NCI-H524 (cell line): ENCODE data around the gene CGB5.

Experiments
- DNase-seq, 2 experiments: peaks; one replicate each; lab custom pipeline; 2025; lab: John Stamatoyannopoulos, UW

CGB5 gene

DNA sequence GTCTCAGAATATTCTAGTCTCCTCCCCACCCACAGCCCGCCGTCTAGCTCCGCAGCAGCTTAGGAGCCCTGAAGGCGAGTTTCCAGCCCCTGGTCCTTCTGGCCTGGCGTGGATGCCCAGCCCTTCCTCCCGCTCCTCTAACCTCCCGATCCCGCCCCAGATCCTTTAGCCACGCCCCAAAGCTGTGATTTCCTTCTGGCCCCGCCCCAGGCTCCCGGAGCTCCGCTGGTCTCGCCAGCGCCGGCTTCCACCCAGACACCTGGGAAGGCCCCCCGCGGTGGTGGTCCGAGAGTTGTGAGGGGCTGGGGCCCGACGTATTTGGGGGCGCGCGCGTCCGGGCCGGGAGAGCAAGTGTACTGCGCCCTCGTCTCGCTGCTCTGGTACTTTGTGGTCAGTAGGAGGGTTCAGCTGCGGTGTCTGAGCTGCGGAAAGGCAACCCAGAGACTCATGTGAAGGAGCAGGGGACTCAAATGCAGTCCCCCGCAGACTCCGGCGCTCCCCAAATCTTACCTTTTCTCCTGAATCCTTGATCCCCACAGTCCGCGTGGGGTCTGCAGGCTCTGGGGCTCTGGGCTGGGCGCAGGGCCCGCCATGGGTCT is 14.1 kb downstream of the CGB5 start, which contains the start of gene CGB7:
Gene CGB7, minus strand, starts transcription at position 114 of the 599 bp plus-strand sequence. CDS start 2,374 bp downstream, outside the sequence.
- DNase-seq, result peak; percentile 36 to 68

DNA sequence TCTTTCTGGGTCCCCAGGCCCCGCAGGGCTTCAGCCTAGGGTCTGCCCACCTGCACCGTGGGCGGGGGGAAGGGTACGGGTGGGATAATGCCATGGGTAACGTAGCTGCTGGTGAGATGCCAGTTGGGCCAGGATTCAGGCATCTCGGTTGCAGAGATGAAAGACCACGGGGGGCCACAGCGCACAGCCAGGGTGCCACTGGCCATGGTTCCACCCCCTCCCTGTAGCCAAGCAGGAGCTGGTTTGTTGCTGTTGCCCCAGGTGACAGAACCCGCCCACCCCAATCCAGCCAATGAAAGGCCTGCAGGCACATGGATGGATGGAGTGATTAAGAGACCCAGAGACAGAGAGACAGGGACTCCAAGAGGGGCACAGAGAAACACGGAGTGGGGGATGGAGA is 14.9 kb downstream of the CGB5 start:
- peak in 1 of 2 experiments; percentile 46 for DNase-seq

DNA sequence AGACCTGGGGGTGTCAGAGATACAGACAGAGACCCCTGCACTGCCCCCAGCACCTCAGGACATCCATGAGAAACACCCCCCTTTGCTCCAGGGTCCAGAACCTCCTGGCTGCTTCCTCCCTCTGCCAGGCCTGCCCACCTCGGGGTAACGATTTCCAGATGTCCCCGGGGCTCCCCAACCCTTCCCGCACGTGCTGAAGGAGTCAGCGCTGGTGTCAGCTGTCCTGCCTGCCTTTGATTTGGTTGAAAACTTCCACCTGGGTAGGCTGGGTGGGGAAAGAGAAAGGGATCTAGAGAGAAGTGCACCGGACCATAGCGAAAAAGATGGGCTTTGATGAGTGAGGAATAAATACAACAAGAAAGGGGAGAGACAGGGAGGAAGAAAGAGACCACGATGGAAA is 15.4 kb downstream of the CGB5 start:
- DNase-seq, result no peak

GRCh38 chr19:49061000-49061399 is 17.4 kb downstream of the CGB5 start:
- DNase-seq, result no peak

GRCh38 chr19:49061445-49061844 is 17.8 kb downstream of the CGB5 start:
- DNase-seq, result no peak

- no peak for DNase-seq
Observed at GRCh38 chr19:49064029-49064629, 20.5 kb downstream of the CGB5 start.

GRCh38 chr19:49064768-49065611 is 21.3 kb downstream of the CGB5 start, which contains the start of gene NTF4:
Gene NTF4, minus strand, starts transcription at chr19:49064818. Its CDS starts 2,821 bp downstream, at chr19:49061997.
- peak in 1 of 2 experiments; percentile 30 for DNase-seq

DNA sequence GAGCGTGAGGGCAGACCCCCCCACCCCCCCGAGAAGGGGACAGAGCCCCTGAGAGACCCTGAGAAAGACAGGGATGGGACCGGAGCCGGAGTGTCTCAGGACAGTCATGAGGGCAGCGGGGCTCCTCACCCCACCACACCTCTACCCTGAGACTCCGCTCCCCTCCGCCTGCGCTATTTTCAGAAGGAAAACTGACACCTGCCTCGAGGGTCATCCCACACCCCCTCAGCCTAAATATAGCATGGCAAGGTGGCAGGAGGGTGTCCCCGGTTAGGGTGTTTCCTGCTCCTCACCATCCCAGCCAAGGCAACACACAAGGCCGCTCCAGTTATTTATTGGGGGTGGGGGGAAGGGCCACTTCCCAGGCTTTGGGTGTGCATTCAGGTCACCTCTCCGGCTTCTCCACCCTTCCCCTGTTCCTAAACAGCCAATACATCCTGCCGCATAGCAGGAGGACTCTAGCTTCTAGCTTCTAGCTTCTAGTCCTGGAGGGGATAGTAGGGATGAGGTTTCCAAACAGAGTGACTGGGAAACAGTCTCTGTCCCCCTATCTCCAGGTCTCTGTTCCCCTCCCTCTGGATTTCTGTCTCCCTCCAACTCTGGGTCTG is 22.4 kb downstream of the CGB5 start:
- no peak for DNase-seq

DNA sequence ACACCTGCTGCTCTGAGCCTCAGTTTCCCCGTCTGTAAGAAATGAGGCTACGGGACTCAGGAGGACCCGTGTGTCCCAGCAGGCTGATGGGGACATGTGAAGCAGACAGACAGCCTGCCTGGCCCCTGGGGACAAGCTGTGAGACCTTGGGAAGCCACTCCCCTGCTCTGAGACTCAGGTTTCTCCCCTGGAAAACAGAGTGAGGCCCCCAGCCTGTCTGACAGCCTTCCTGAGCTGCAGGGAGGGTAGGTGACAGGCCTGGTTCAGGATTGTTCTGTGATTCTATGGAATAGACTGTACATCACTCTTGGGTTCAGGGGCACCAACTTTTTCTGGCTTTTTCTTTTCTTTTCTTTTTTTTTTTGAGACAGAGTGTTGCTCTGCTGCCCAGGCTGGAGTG is 23.9 kb downstream of the CGB5 start:
- DNase-seq, result peak in 1 of 2 experiments; percentile 40

DNA sequence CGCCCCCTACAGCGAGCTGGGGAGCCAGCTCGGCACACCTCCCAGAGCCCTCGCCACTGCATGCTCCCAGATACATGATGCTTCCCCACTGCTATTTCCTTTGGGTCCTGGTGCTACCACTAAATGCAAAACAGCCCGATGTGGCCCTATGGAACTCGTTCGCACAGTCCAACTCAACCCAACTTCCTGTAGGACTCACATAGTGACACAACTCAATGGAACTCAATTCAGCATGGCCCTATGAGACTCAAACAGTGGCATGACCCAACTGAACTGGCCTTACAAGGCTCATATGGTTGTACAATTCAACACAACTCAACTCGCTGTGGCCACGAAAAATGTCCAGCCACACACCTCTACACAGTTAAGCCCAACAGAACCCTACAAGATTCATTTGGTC is 25.4 kb downstream of the CGB5 start:
- DNase-seq, result no peak

DNA sequence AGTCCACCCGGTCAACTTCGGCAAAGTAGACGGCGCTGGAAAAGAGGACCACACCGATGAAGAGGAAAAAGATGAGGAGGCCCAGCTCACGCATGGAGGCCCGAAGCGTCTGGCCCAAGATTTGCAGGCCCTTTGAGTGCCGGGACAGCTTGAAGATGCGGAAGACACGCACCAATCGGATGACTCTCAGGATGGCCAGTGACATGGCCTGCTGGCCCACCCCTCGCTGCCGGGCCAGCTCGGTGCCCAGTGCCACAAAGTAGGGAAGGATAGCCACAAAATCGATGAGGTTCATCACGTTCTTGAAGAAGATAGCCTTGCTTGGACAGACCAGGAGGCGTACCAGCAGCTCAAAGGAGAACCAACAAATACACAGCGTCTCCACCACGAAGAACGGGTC is 26.8 kb downstream of the CGB5 start:
- no peak for DNase-seq

- peak in 1 of 2 experiments; percentile 40 for DNase-seq
Observed at GRCh38 chr19:49071860-49072547, 28.4 kb downstream of the CGB5 start.

GRCh38 chr19:49073514-49074378 is 30.1 kb downstream of the CGB5 start:
- DNase-seq, result peak; percentile 61 to 74

DNA sequence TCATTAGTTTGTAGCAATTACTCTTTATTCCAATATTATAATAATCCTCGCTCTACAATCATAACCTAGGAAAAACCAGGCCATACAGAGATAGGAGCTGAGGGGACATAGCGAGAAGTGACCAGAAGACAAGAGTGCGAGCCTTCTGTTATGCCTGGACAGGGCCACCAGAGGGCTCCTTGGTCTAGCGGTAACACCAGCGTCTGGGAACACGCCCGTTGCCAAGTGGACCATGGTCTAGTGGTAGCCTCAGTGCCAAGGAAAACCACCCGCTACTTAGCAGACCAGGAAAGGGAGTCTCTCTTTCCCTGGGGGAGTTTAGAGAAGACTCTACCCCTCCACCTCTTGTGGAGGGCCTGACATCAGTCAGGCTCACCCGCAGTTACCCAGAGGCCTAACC is 31.2 kb downstream of the CGB5 start:
- DNase-seq, result peak; percentile 30 to 67

- DNase-seq, result no peak
Observed at GRCh38 chr19:49080392-49080791, 36.7 kb downstream of the CGB5 start.

DNA sequence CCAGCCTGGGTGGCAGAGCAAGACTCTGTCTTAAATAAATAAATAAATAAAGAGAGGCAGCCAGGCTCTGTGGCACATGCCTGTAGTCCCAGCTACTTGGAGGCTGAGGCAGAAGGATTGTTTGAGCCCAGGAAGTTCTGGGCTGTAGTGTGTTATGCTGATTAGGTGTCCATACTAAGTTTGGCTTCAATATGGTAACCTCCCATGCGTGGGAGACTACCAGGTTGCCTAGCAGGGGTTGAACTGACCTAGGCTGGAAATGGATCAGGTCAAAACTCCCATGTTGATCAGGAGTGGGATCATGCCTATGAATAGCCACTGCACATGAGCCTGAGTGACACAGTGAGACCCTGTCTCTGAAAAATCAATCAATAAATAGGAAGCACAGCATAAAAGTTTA is 37.6 kb downstream of the CGB5 start:
- DNase-seq, result no peak

GRCh38 chr19:49084206-49085019 is 40.8 kb downstream of the CGB5 start:
- peak in 1 of 2 experiments; percentile 26 for DNase-seq

DNA sequence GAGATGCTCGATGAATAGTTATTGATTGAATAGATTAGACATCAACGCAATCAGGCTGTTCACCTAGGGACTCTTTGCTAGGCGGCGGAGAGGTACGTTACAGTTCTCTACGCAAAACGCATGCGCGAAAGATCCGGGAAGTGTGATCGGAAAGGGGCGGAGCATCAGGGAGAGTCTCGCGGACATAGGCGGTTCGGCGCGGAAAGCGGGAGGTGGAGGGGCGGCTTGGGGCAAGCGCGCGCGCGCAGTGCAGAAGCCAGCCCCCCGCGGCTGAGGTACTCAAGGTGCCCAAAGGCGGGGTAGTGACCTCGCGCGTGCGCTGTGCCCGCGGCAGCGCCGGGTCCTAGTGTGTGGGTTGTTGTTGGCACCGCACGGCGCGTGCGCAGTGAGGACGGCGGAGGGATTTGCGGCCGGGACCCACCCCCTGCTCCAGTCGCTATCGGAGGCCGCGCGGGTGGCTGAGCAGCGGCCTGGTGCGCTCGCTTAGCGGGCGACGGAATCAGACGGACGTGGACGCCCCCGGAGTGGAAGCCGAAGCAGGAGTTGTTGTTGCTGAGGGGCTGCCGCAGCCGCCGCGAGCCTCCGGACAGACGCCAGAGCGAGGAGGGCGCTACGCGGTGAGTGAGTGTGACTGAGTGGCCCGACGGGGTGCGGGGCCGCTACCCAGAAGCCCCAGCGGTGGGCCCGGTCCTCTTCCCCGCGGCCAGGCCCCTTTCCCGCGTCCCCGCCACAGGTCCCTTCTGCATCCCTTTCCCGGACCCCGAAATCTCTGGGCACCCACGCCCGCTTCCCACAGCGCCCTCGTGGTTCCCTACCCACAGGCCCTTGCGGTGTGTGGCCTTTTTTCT is 41.6 kb downstream of the CGB5 start, which contains the start of gene SNRNP70:
Gene SNRNP70, plus strand, starts transcription at position 432 of the 848 bp plus-strand sequence. CDS start 964 bp downstream, outside the sequence.
- peak; percentile 100 for DNase-seq

DNA sequence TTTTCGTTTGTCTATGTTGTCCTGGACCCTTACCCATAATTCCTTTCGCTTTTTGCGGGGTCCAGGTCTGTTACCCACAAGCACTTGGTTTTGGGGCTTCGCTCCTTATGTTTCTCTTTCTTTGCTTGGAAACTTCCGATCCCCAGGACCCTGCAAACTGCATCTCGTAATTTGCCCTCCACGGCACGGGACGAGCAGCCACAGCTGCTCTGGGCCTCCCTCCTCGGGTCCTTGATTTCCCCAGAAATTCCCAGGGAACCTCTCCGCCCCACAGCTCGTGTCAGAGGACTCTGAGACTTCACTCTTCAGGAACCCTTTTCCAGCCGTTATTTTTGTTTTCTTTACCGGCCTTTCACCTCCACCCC is 42.2 kb downstream of the CGB5 start:
- no peak for DNase-seq
